ENCODE data around the gene ARHGAP24.
"Not testable (repeated sequence)": the region's sequence is repeated elsewhere in the genome, so short reads cannot be mapped to it uniquely, and the experiment has no call there.

ARHGAP24 gene

GRCh38 chr4:85869181-85869580 lies 394.2 kb downstream of the ARHGAP24 start:
- DNase-seq: no peak

- DNase-seq: no peak
These were observed 395.5 kb downstream of the ARHGAP24 start for GRCh38 chr4:85870298-85871083.

GRCh38 chr4:85873566-85873965 lies 398.6 kb downstream of the ARHGAP24 start:
- DNase-seq: no peak

GRCh38 chr4:85879518-85879917 lies 404.6 kb downstream of the ARHGAP24 start:
- no peak for DNase-seq

- no peak for DNase-seq
These were observed 408.2 kb downstream of the ARHGAP24 start for GRCh38 chr4:85883180-85883579.

- DNase-seq: no peak
These were observed 409.3 kb downstream of the ARHGAP24 start for GRCh38 chr4:85884251-85884650.

GRCh38 chr4:85886665-85887064 lies 411.7 kb downstream of the ARHGAP24 start:
- no peak for DNase-seq

GRCh38 chr4:85889314-85889713 lies 414.4 kb downstream of the ARHGAP24 start:
- no peak for DNase-seq

GRCh38 chr4:85895755-85896154 lies 420.8 kb downstream of the ARHGAP24 start:
- no peak for DNase-seq

- DNase-seq: no peak
These were observed 423.3 kb downstream of the ARHGAP24 start for GRCh38 chr4:85898231-85898630.

GRCh38 chr4:85901500-85901899 lies 426.6 kb downstream of the ARHGAP24 start:
- DNase-seq: no peak

GRCh38 chr4:85902647-85903046 lies 427.7 kb downstream of the ARHGAP24 start:
- DNase-seq: not testable (repeated sequence)

- DNase-seq: no peak
These were observed 430.8 kb downstream of the ARHGAP24 start for GRCh38 chr4:85905761-85906160.

- no peak for DNase-seq
These were observed 432.1 kb downstream of the ARHGAP24 start for GRCh38 chr4:85907001-85907400.

- DNase-seq: no peak
These were observed 434.9 kb downstream of the ARHGAP24 start for GRCh38 chr4:85909851-85910250.

- DNase-seq: no peak
These were observed 436.0 kb downstream of the ARHGAP24 start for GRCh38 chr4:85910985-85911384.

GRCh38 chr4:85913931-85914694 lies 439.2 kb downstream of the ARHGAP24 start:
- DNase-seq: no peak

GRCh38 chr4:85915570-85915969 lies 440.6 kb downstream of the ARHGAP24 start:
- DNase-seq: not testable (repeated sequence)

- no peak for DNase-seq
These were observed 444.4 kb downstream of the ARHGAP24 start for GRCh38 chr4:85919200-85919887.

GRCh38 chr4:85925071-85925470 lies 450.1 kb downstream of the ARHGAP24 start:
- DNase-seq: no peak

GRCh38 chr4:85928775-85929591 lies 454.0 kb downstream of the ARHGAP24 start:
- no peak for DNase-seq

- no peak for DNase-seq
These were observed 455.2 kb downstream of the ARHGAP24 start for GRCh38 chr4:85929961-85930665.

Measured in activated CD4-positive, alpha-beta T cell treated with anti-CD3 and anti-CD28 coated beads, Interleukin-2, amount 50 U/mL, for 16 hours (primary cell).